Adrenal gland (tissue), 5 donors: ENCODE data around the gene TSPAN4.

Experiments used
- CTCF ChIP-seq, 6 experiments: fragments of 450-650 bp in 4 of 6; fragments of 200-600 bp in 2 of 6; sonication (generic) in 1 of 6; IDR thresholded peaks; 1 replicate in 5 of 6; 2 replicates in 1 of 6; pipeline versions ENCODE4 v1.5.1 to v1.8.0; 2016 to 2021; ENCODE audit warnings: antibody characterized with exemption in 6 of 6, mild to moderate bottlenecking in 2 of 6, moderate library complexity in 1 of 6
- POLR2A ChIP-seq, 2 donors: fragments of 450-650 bp; IDR thresholded peaks; one replicate each; pipeline ENCODE4 v1.6.1; 2017; ENCODE audit warnings: antibody characterized with exemption in 2 of 2, mild to moderate bottlenecking in 2 of 2, moderate library complexity in 1 of 2
- donor health status: DM: no; HTN: no; CAD: no.

DNA sequence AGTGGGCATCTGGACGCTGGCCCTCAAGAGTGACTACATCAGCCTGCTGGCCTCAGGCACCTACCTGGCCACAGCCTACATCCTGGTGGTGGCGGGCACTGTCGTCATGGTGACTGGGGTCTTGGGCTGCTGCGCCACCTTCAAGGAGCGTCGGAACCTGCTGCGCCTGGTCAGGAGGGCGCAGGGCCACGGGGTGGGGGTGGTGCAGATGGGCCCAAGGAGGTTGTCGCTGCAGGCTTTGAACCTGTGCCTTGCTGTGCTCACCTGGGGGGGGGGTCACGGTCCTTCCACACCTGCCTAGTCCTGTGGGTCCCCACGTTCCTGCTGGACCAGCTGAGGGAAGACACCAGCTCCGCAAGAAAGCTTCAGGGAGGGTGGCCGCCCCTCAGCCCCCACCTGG, 6.4 kb upstream of the TSPAN4 start:
- no peak for TF ChIP-seq CTCF (IDR thresholded peaks at IDR 0.05)
- TF ChIP-seq POLR2A (IDR thresholded peaks at IDR 0.05) = no peak
